PFSK-1 (cell line): Measurements from ENCODE around the gene ABCB9. TPM values are rescaled to one million over a fixed set of nuclear protein-coding genes. Genes with fewer than 3 reads are reported as not detected.

Source experiments
- FOXP2 ChIP-seq: optimal IDR thresholded peaks from 2 replicates; pipeline ENCODE3; 2011; ENCODE audit warnings: borderline replicate concordance, control low read depth, inconsistent platforms; ENCODE audit not compliant: insufficient read depth; ENCODE audit errors: extremely low read length, extremely low read depth
- POLR2AphosphoS5 ChIP-seq: IDR thresholded peaks from 2 replicates; pipeline ENCODE4 v1.6.1; 2012; ENCODE audit warnings: low read depth, mild to moderate bottlenecking, control low read depth, low read length, moderate library complexity
- SIN3A ChIP-seq: IDR thresholded peaks from 2 replicates; pipeline ENCODE4 v1.6.1; 2012; ENCODE audit warnings: mild to moderate bottlenecking, low read length, moderate library complexity, borderline replicate concordance; ENCODE audit not compliant: insufficient read depth
- TAF1 ChIP-seq: IDR thresholded peaks from 2 replicates; pipeline ENCODE4 v1.6.1; 2012; ENCODE audit warnings: low read length, control low read depth, borderline replicate concordance; ENCODE audit not compliant: insufficient read depth
- polyA plus RNA-seq: library from polyadenylated mRNA; unstranded; fragments of >200 nt; gene quantifications from one replicate; pipeline ENCODE4 v1.2.1, GENCODE V29; 2012; ENCODE audit warnings: low read depth, missing spikeins; ENCODE audit not compliant: insufficient read length
- TF ChIP-seq, protein P1 (sequence below), 2 experiments: IDR thresholded peaks; 2 replicates each; pipeline versions ENCODE4 v1.6.1 to v1.8.0; 2011 to 2012; ENCODE audit warnings: low read depth in 2 of 2, low read length in 2 of 2, control low read depth in 1 of 2, inconsistent platforms in 1 of 2, mild to moderate bottlenecking in 1 of 2, moderate library complexity in 1 of 2; ENCODE audit not compliant: insufficient read depth in 1 of 2

ABCB9 gene
- polyA plus RNA-seq, result 6.7 TPM

- peak; percentile 80 for TF ChIP-seq FOXP2
- 0 out of 2 replicates have a peak, but pooled peaks have one; percentile 44 for TF ChIP-seq TAF1
- TF ChIP-seq, protein P1, sequence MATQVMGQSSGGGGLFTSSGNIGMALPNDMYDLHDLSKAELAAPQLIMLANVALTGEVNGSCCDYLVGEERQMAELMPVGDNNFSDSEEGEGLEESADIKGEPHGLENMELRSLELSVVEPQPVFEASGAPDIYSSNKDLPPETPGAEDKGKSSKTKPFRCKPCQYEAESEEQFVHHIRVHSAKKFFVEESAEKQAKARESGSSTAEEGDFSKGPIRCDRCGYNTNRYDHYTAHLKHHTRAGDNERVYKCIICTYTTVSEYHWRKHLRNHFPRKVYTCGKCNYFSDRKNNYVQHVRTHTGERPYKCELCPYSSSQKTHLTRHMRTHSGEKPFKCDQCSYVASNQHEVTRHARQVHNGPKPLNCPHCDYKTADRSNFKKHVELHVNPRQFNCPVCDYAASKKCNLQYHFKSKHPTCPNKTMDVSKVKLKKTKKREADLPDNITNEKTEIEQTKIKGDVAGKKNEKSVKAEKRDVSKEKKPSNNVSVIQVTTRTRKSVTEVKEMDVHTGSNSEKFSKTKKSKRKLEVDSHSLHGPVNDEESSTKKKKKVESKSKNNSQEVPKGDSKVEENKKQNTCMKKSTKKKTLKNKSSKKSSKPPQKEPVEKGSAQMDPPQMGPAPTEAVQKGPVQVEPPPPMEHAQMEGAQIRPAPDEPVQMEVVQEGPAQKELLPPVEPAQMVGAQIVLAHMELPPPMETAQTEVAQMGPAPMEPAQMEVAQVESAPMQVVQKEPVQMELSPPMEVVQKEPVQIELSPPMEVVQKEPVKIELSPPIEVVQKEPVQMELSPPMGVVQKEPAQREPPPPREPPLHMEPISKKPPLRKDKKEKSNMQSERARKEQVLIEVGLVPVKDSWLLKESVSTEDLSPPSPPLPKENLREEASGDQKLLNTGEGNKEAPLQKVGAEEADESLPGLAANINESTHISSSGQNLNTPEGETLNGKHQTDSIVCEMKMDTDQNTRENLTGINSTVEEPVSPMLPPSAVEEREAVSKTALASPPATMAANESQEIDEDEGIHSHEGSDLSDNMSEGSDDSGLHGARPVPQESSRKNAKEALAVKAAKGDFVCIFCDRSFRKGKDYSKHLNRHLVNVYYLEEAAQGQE (IDR thresholded peaks at IDR 0.05; ENCODE audit: insufficient read depth in 1 of 2, low read depth in 2 of 2, low read length in 2 of 2), result no peak
- TF ChIP-seq POLR2AphosphoS5, result peak; percentile 76; the same call in 1 of the 2 replicates
Measured at GRCh38 chr12:122965851-122966742, at the start of gene ABCB9. TSS of gene ABCB9 (minus strand) at chr12:122966463. CDS start at chr12:122960235, 6,228 bp downstream.

DNA sequence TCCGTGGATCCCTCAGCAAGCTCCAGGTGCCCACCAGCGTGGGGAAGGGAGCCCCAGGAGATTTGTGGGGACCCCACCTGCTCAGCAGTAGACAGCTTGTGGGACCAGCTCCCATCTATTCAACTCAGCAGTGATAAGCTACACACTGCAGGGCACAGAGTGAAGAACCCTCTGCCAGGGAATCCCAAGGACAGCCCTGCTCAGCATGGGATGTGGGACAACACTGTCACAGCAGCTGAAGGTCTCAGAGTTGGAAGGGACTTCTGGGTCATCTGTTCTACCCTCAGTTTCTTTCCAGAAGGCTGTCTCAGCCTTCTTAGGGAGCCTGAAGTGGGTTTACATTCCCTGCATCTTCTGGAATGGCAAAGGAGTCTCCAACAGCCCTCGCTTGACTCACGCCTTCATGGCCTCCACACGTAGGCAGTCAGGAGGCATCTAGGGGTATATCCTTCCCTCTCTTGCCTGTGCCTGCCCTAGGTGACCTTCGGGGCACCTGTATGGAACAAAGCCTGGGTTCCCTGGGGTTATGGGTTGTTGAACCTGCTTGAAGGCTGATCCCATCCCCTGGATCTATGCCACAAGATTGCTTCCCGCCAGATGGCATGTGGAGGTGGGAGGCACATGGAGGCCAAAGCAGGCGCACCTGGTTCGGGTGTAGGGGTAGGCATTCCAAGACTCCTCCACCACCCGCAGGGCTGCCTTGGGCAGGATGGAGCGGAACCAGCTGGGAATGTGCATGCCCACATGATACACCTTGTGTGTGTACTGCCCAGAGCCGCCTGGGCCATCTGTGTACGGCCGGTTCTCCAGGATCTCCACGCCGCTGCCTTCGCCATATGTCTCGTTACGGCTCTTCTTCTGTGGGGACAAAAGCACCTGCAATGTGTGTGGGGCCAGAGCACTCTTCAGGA is 47.2 kb upstream of the ABCB9 start:
- TF ChIP-seq, protein P1 (IDR thresholded peaks at IDR 0.05; ENCODE audit: insufficient read depth in 1 of 2, low read depth in 2 of 2, low read length in 2 of 2), result no peak
- TF ChIP-seq FOXP2 (no peak), TAF1 (no peak), POLR2AphosphoS5 (no peak), SIN3A (no peak)

DNA sequence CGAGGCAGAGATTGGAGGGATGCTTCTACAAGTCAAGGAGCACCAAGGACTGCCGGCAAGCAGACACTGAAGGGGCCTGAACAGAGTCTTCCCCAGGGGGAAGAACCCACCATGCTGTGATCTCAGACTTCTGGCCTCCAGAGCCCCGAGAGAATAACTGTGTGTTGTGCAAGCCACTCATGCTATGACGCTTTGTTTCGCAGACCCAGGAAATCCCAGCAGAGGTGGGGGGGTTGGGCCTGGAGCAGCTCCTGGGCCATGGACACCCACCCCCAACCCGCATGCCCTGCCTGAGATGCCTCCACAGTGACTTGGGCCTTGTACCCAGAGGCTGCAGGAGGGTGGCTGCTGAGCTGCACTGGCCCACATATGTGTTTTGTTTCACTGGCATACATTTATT is 45.4 kb upstream of the ABCB9 start:
- TF ChIP-seq FOXP2 (no peak), POLR2AphosphoS5 (no peak), TAF1 (no peak), SIN3A (no peak)
- TF ChIP-seq, protein P1 (IDR thresholded peaks at IDR 0.05; ENCODE audit: insufficient read depth in 1 of 2, low read depth in 2 of 2, low read length in 2 of 2), result no peak

GRCh38 chr12:123010681-123011080 is 44.4 kb upstream of the ABCB9 start:
- TF ChIP-seq FOXP2, result no peak
- no peak for TF ChIP-seq POLR2AphosphoS5
- no peak for TF ChIP-seq SIN3A
- no peak for TF ChIP-seq TAF1
- TF ChIP-seq, protein P1 (IDR thresholded peaks at IDR 0.05; ENCODE audit: insufficient read depth in 1 of 2, low read depth in 2 of 2, low read length in 2 of 2), result no peak
